H1 (cell line): Measurements from ENCODE around the gene ZRANB3. TPM values are rescaled to one million over a fixed set of nuclear protein-coding genes. Genes with fewer than 3 reads are reported as not detected.

Experiments used
- CTCF ChIA-PET: fragments of 300-600 bp; sonication (Branson Sonifier 250); formaldehyde crosslinking; loops from one replicate; lab custom pipeline; 2021; ENCODE audit not compliant: partially characterized antibody; lab: Charles Lee
- POLR2A ChIA-PET: fragments of 300-600 bp; sonication (Branson Sonifier 250); formaldehyde crosslinking; loops from one replicate; lab custom pipeline; 2021; ENCODE audit warnings: inconsistent platforms; ENCODE audit not compliant: partially characterized antibody; lab: Charles Lee
- DNase-seq, 2 experiments: peaks; one replicate each; pipeline versions ENCODE4 v3.0.0 to v3.0.0-alpha.2; 2010 to 2022; ENCODE audit warnings: low spot score in 2 of 2, low read depth in 1 of 2, mixed read lengths in 1 of 2
- FAIRE-seq: peaks from 2 replicates; lab custom pipeline; 2011; peaks lifted over from hg19 to GRCh38; lab: Jason Lieb, UNC
- H2AFZ ChIP-seq: 2 replicates; pipeline ENCODE4 v1.8.1; 2012; ENCODE audit warnings: low read length, inconsistent platforms
- H2AK5ac ChIP-seq: 2 replicates; pipeline ENCODE4 v1.6.1; 2013; ENCODE audit warnings: low read depth, low read length
- H2BK120ac ChIP-seq: replicated peaks from 2 replicates; pipeline ENCODE3; 2013; ENCODE audit warnings: low read depth, low read length, inconsistent platforms
- H2BK12ac ChIP-seq: 2 replicates; pipeline ENCODE4 v1.6.1; 2013; ENCODE audit warnings: low read depth, low read length
- H2BK15ac ChIP-seq: 2 replicates; pipeline ENCODE4 v1.6.1; 2013; ENCODE audit warnings: low read length
- H2BK20ac ChIP-seq: 2 replicates; pipeline ENCODE4 v1.6.1; 2013; ENCODE audit warnings: low read length
- H2BK5ac ChIP-seq: 2 replicates; pipeline ENCODE4 v1.6.1; 2013; ENCODE audit warnings: low read depth, low read length
- H3K14ac ChIP-seq: 2 replicates; pipeline ENCODE4 v1.6.1; 2013; ENCODE audit warnings: inconsistent platforms; ENCODE audit not compliant: insufficient read length
- H3K18ac ChIP-seq: 2 replicates; pipeline ENCODE4 v1.6.1; 2013; ENCODE audit warnings: low read length; ENCODE audit errors: extremely low read depth
- H3K23ac ChIP-seq: 2 replicates; pipeline ENCODE4 v1.6.1; 2013; ENCODE audit warnings: inconsistent platforms; ENCODE audit not compliant: insufficient read length
- H3K23me2 ChIP-seq: 2 replicates; pipeline ENCODE4 v1.6.1; 2013; ENCODE audit warnings: low read depth, low read length
- H3K27ac ChIP-seq: 2 replicates; pipeline ENCODE4 v1.6.1; 2011; ENCODE audit warnings: low read depth, low read length, inconsistent platforms
- H3K27me3 ChIP-seq, 4 experiments: replicated peaks in 1 of 4; 1 replicate in 1 of 4; 2 replicates in 3 of 4; pipeline versions ENCODE4 v1.6.1 to v1.8.1; 2011 to 2013; ENCODE audit warnings: low read length in 3 of 4, mild to moderate bottlenecking in 3 of 4, inconsistent platforms in 2 of 4, mixed read lengths in 2 of 4, moderate library complexity in 1 of 4; ENCODE audit not compliant: control insufficient read depth in 3 of 4, insufficient read depth in 3 of 4; ENCODE audit errors: extremely low read depth in 1 of 4
- H3K36me3 ChIP-seq, 4 experiments: 2 replicates each; pipeline versions ENCODE4 v1.6.1 to v1.8.1; 2011 to 2013; ENCODE audit warnings: mild to moderate bottlenecking in 4 of 4, low read length in 3 of 4, moderate library complexity in 2 of 4, control low read depth in 1 of 4, inconsistent platforms in 1 of 4; ENCODE audit not compliant: insufficient read depth in 4 of 4, control insufficient read depth in 2 of 4
- H3K4ac ChIP-seq: replicated peaks from 2 replicates; pipeline ENCODE3; 2013; ENCODE audit warnings: low read length, low read depth, mixed read lengths, inconsistent platforms; ENCODE audit not compliant: insufficient read length
- H3K4me1 ChIP-seq, 4 experiments: replicated peaks in 1 of 4; 1 replicate in 1 of 4; 2 replicates in 3 of 4; pipeline versions ENCODE4 v1.6.1 to v1.8.1; 2011 to 2013; ENCODE audit warnings: low read length in 3 of 4, inconsistent platforms in 2 of 4, mixed read lengths in 1 of 4; ENCODE audit not compliant: insufficient read depth in 4 of 4, control insufficient read depth in 3 of 4
- H3K4me2 ChIP-seq, 2 experiments: 2 replicates each; pipeline versions ENCODE4 v1.6.1 to v1.8.1; 2011 to 2013; ENCODE audit warnings: low read depth in 2 of 2, low read length in 2 of 2, control low read depth in 1 of 2, inconsistent platforms in 1 of 2, mild to moderate bottlenecking in 1 of 2; ENCODE audit not compliant: insufficient read depth in 1 of 2
- H3K4me3 ChIP-seq, 4 experiments: fragments of 200-600, 300-600 bp in 1 of 4; sonication (generic), shearing (Covaris generic), sonication (Bioruptor Twin) in 1 of 4; 2 replicates each; pipeline versions ENCODE4 v1.5.1 to v1.8.1; 2011 to 2016; ENCODE audit warnings: low read length in 4 of 4, low read depth in 3 of 4, control low read depth in 2 of 4, inconsistent platforms in 2 of 4, mild to moderate bottlenecking in 2 of 4, mixed read lengths in 1 of 4, moderate library complexity in 1 of 4; ENCODE audit not compliant: insufficient read depth in 2 of 4; ENCODE audit errors: extremely low read depth in 1 of 4
- H3K56ac ChIP-seq: replicated peaks from 2 replicates; pipeline ENCODE3; 2013; ENCODE audit warnings: low read depth, mild to moderate bottlenecking, mixed read lengths, low read length, inconsistent platforms; ENCODE audit not compliant: insufficient read length
- H3K79me1 ChIP-seq: 2 replicates; pipeline ENCODE4 v1.6.1; 2013; ENCODE audit warnings: low read depth, low read length, control low read depth
- H3K79me2 ChIP-seq, 2 experiments: 2 replicates each; pipeline versions ENCODE4 v1.6.1 to v1.8.1; 2012 to 2013; ENCODE audit warnings: low read length in 2 of 2, mild to moderate bottlenecking in 2 of 2, inconsistent platforms in 1 of 2; ENCODE audit not compliant: insufficient read depth in 2 of 2, control insufficient read depth in 1 of 2
- H3K9ac ChIP-seq, 4 experiments: replicated peaks in 1 of 4; 1 replicate in 1 of 4; 2 replicates in 3 of 4; pipeline versions ENCODE4 v1.6.1 to v1.8.1; 2011 to 2013; ENCODE audit warnings: low read depth in 3 of 4, low read length in 3 of 4, control low read depth in 2 of 4, mild to moderate bottlenecking in 2 of 4, moderate library complexity in 2 of 4, inconsistent platforms in 1 of 4; ENCODE audit errors: extremely low read depth in 1 of 4
- H3K9me3 ChIP-seq, 2 experiments: 2 replicates each; pipeline versions ENCODE4 v1.6.1 to v1.8.1; 2012 to 2013; ENCODE audit warnings: mild to moderate bottlenecking in 2 of 2, moderate library complexity in 2 of 2, control low read depth in 1 of 2, inconsistent platforms in 1 of 2, low read depth in 1 of 2, low read length in 1 of 2, mixed read lengths in 1 of 2; ENCODE audit not compliant: insufficient read depth in 2 of 2
- H4K20me1 ChIP-seq, 2 experiments: replicated peaks in 1 of 2; 2 replicates each; pipeline versions ENCODE3 to v1.8.1; 2011 to 2013; ENCODE audit warnings: inconsistent platforms in 2 of 2, low read length in 2 of 2, mild to moderate bottlenecking in 1 of 2; ENCODE audit not compliant: insufficient read depth in 2 of 2, control insufficient read depth in 1 of 2
- H4K5ac ChIP-seq: 2 replicates; pipeline ENCODE4 v1.6.1; 2013; ENCODE audit warnings: low read length, low read depth, mixed read lengths, inconsistent platforms; ENCODE audit not compliant: insufficient read length
- H4K8ac ChIP-seq: 2 replicates; pipeline ENCODE4 v1.8.0; 2013; ENCODE audit warnings: mild to moderate bottlenecking, moderate library complexity, low read length, inconsistent platforms; ENCODE audit not compliant: insufficient read depth; ENCODE audit errors: extremely low read depth
- H4K91ac ChIP-seq: replicated peaks from 2 replicates; pipeline ENCODE3; 2013; ENCODE audit warnings: low read length, mixed read lengths, inconsistent platforms; ENCODE audit not compliant: insufficient read length
- CTCF ChIP-seq, 3 experiments: IDR thresholded peaks; 1 replicate in 2 of 3; 2 replicates in 1 of 3; pipeline versions ENCODE4 v1.5.1 to v1.6.1; 2011; ENCODE audit warnings: low read length in 3 of 3, mild to moderate bottlenecking in 3 of 3, inconsistent platforms in 2 of 3, low read depth in 1 of 3, moderate library complexity in 1 of 3; ENCODE audit not compliant: insufficient read depth in 1 of 3; ENCODE audit errors: control extremely low read depth in 1 of 3
- MAFK ChIP-seq: IDR thresholded peaks from 2 replicates; pipeline ENCODE4 v1.6.1; 2012; ENCODE audit warnings: low read depth, mild to moderate bottlenecking, improper control_type of control experiment, low read length
- PHF8 ChIP-seq: fragments of 200-600 bp; sonication (generic); conservative IDR thresholded peaks from 2 replicates; pipeline ENCODE4 v1.7.1; 2012; ENCODE audit warnings: low read depth, mild to moderate bottlenecking, inconsistent platforms, low read length, moderate library complexity
- WGBS, 2 experiments: shearing (Covaris generic) in 1 of 2; methylation state at CpG; one replicate each; pipeline versions ENCODE4 v1.1.6 to v1.1.7; 2013 to 2015; ENCODE audit warnings: low lambda C conversion rate in 2 of 2, mixed read lengths in 2 of 2, inconsistent platforms in 1 of 2, low coverage in 1 of 2, missing lambda C conversion rate in 1 of 2; ENCODE audit not compliant: insufficient replicate concordance in 2 of 2, insufficient coverage in 1 of 2, insufficient read length in 1 of 2; ENCODE audit errors: extremely low coverage in 1 of 2, missing lambda C conversion rate in 1 of 2; 5-methylcytosine and 5-hydroxymethylcytosine counted together
- polyA plus RNA-seq, 7 experiments: library from polyadenylated mRNA; depleted of rRNA in 3 of 7; stranded (reverse) in 5 of 7; unstranded in 2 of 7; fragments of >200 nt in 5 of 7; fragments of 200-250 nt in 2 of 7; gene quantifications; 1 replicate in 5 of 7; 2 replicates in 1 of 7; 4 replicates in 1 of 7; pipeline versions ENCODE4 v1.2.1 to v1.2.3, GENCODE V29; 2011 to 2013; ENCODE audit warnings: missing spikeins in 2 of 7, mixed read lengths in 2 of 7
- total RNA-seq: library from RNA; stranded (reverse); fragmentation: NEBNext Ultra II Directional; extraction: Animal tissue kit (Norgen Biotek cat#: 25700); gene quantifications from 2 replicates; pipeline ENCODE4 v1.2.1, GENCODE V29; 2021

The ZRANB3 gene
- total and polyA plus RNA-seq, 2 of the 8 experiments (the other 6 are each of a cell fraction or from before 2014, with no cell fraction given) = 4.5 to 19.3 TPM

DNA sequence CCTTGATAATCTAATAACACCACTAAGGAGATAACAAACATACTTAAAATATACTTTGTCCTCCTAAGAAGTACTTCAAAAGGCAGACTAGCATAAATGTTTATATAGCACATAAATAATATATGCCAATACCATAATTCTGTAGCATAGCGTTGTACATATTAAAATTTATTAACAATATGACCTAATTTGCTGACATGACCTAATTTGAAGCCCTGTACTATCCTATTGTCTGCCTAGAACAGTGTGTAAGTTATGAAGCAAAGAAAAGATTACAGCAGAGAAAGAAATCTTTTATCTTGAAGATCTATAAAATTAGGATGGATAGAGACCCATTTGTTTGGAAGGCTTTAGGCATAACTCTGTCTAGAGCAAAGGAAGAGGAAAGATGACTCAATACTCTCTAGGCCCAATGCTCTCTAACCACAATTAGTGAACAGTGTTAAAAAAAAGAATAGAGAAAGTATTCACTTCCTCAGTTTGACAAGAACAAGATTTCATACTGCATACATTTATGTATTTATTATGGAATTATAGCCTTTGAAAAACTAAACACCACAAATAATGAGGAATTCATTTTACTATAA, 231.3 kb downstream of the ZRANB3 start:
- no peaks in the 10 kb centered on the region for H3K23me2 ChIP-seq
- ChIA-PET CTCF (interaction anchor here (0.8 kb wide), 1 partner anchor 9 kb away, joined by 4 read pairs; no protein-coding TSS in a partner anchor), POLR2A (no interaction called here)
- H2BK5ac ChIP-seq = no peak overlapping the region
- H2AK5ac ChIP-seq = no peak overlapping the region
- H4K8ac ChIP-seq = no peak overlapping the region
- H4K5ac ChIP-seq = no peak overlapping the region
- H3K4me1 ChIP-seq = no peaks in the 10 kb centered on the region
- H4K20me1 ChIP-seq = no peaks in the 10 kb centered on the region
- H3K36me3 ChIP-seq = peaks cover 0 to 17% (median 0%) of the 10 kb centered on the region in 4 experiments; a peak in 2 of 8 replicates
- H2BK20ac ChIP-seq = no peak overlapping the region
- H3K4me2 ChIP-seq = no peak overlapping the region
- H3K23ac ChIP-seq = no peak overlapping the region
- peaks cover 20 to 28% of the 10 kb centered on the region in 2 experiments for H3K9me3 ChIP-seq
- FAIRE-seq (no peak), DNase-seq (no peak)
- no peak overlapping the region for H2BK15ac ChIP-seq
- H4K91ac ChIP-seq = no peak overlapping the region
- H3K4me3 ChIP-seq = no peak overlapping the region
- H2BK12ac ChIP-seq = no peak overlapping the region
- no peak overlapping the region for H2BK120ac ChIP-seq
- H3K79me1 ChIP-seq = no peaks in the 10 kb centered on the region
- H2AFZ ChIP-seq = no peak overlapping the region
- no peak overlapping the region for H3K27ac ChIP-seq
- H3K79me2 ChIP-seq = no peaks in the 10 kb centered on the region
- H3K56ac ChIP-seq = no peak overlapping the region
- 94% methylated on average over 1 of the region's 1 CpG; no CpG with 5 or more reads in 1 of the 2 experiments for WGBS, 2 experiments
- H3K14ac ChIP-seq = no peak overlapping the region
- H3K4ac ChIP-seq = no peak overlapping the region
- H3K9ac ChIP-seq = no peak overlapping the region
- H3K18ac ChIP-seq = no peak overlapping the region
- TF ChIP-seq MAFK (0 out of 2 replicates have a peak, but pooled peaks have one; percentile 11), CTCF (IDR thresholded peaks at IDR 0.05; ENCODE audit: control extremely low read depth in 1 of 3, insufficient read depth in 1 of 3, low read depth in 1 of 3, low read length in 3 of 3) (no peak), PHF8 (no peak)
- H3K27me3 ChIP-seq = no peaks in the 10 kb centered on the region
